Measurements from ENCODE around the gene MRPL19.

The MRPL19 gene

GRCh38 chr2:75646583-75647425 is at the start of gene MRPL19:
TSS of gene MRPL19 (plus strand) at chr2:75646783. CDS start at chr2:75646808, 25 bp downstream.
- peak; percentile 74 for DNase-seq

- DNase-seq = no peak
Observed at GRCh38 chr2:75596784-75597183, 49.8 kb upstream of the MRPL19 start.

- no peak for DNase-seq
Observed at GRCh38 chr2:75597949-75598348, 48.6 kb upstream of the MRPL19 start.

- DNase-seq = no peak
Observed at GRCh38 chr2:75598589-75599155, 47.9 kb upstream of the MRPL19 start.

- DNase-seq = no peak
Observed at GRCh38 chr2:75600461-75601011, 46.0 kb upstream of the MRPL19 start.

- DNase-seq = no peak
Observed at GRCh38 chr2:75602724-75603342, 43.8 kb upstream of the MRPL19 start.

GRCh38 chr2:75603477-75603876 is 43.1 kb upstream of the MRPL19 start:
- no peak for DNase-seq

- no peak for DNase-seq
Observed at GRCh38 chr2:75604484-75604883, 42.1 kb upstream of the MRPL19 start.

- no peak for DNase-seq
Observed at GRCh38 chr2:75605770-75606529, 40.6 kb upstream of the MRPL19 start.

GRCh38 chr2:75606761-75607399 is 39.7 kb upstream of the MRPL19 start:
- DNase-seq = no peak

- no peak for DNase-seq
Observed at GRCh38 chr2:75607400-75607798, 39.2 kb upstream of the MRPL19 start.

GRCh38 chr2:75607988-75608683 is 38.4 kb upstream of the MRPL19 start:
- DNase-seq = no peak

GRCh38 chr2:75608684-75609333 is 37.8 kb upstream of the MRPL19 start:
- DNase-seq = peak; percentile 8

GRCh38 chr2:75609334-75609689 is 37.3 kb upstream of the MRPL19 start:
- no peak for DNase-seq

- DNase-seq = no peak
Observed at GRCh38 chr2:75609937-75610508, 36.6 kb upstream of the MRPL19 start.

- no peak for DNase-seq
Observed at GRCh38 chr2:75610671-75611070, 35.9 kb upstream of the MRPL19 start.

GRCh38 chr2:75612108-75612861 is 34.3 kb upstream of the MRPL19 start:
- no peak for DNase-seq

- no peak for DNase-seq
Observed at GRCh38 chr2:75612862-75613243, 33.7 kb upstream of the MRPL19 start.

- no peak for DNase-seq
Observed at GRCh38 chr2:75614162-75614651, 32.4 kb upstream of the MRPL19 start.

GRCh38 chr2:75616406-75616805 is 30.2 kb upstream of the MRPL19 start:
- DNase-seq = no peak

Data from stimulated activated naive CD4-positive, alpha-beta T cell treated with Interleukin-2 at 50 U/mL for 16 hours (primary cell).